HG03565 (cell line): ENCODE data around the gene SYT13.

Source experiments
- ATAC-seq: cut with Tn5 transposase; IDR thresholded peaks from one replicate; pipeline ENCODE4 v1.9.1; 2021; ENCODE audit warnings: mild to moderate bottlenecking, moderate library complexity; ENCODE audit not compliant: unreplicated experiment

The SYT13 gene

GRCh38 chr11:45225277-45225676 is 60.9 kb downstream of the SYT13 start:
- no peak for ATAC-seq

DNA sequence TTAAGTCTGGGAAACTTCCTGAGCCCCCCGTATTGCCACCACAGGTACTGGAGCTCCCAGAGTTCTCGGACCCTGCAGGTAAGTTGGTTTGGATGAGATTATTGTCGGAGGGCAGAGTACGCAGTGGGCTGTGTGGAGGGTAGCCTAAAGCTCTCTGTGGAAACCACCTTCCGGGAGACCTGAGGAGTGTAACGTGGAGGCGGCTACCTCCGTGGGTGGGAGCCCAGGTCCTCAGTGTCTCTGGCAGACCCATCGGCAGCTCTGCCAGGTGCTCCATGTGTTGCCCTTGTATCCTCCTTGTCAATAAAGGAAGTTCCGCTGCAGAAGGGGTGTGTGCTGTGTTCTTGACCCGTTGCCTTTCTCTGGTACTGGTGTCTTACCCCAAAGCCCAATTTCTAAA is 61.4 kb downstream of the SYT13 start:
- ATAC-seq: no peak

DNA sequence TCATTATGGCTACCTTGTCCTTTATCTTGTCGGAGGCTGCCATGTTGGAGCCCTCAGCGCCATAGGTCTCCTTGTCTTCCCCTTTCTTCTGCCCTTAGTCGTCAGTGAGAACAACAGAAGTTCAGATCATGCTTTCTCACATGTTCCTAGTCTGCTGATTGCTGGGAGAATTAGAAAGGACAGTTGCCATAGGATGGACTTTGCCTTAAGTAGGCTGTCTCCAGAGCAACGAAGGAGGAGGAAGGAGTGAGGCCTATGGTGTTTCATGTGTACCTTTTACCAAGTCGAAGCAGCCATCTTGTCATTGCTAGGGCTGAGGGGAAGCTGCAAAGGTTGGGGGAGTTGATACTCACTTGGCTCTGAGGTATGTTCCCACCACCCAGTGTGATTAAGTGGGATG is 62.6 kb downstream of the SYT13 start:
- ATAC-seq: no peak

GRCh38 chr11:45219411-45219810 is 66.7 kb downstream of the SYT13 start:
- ATAC-seq: no peak

- no peak for ATAC-seq
Measured at GRCh38 chr11:45218705-45219104, 67.4 kb downstream of the SYT13 start.

DNA sequence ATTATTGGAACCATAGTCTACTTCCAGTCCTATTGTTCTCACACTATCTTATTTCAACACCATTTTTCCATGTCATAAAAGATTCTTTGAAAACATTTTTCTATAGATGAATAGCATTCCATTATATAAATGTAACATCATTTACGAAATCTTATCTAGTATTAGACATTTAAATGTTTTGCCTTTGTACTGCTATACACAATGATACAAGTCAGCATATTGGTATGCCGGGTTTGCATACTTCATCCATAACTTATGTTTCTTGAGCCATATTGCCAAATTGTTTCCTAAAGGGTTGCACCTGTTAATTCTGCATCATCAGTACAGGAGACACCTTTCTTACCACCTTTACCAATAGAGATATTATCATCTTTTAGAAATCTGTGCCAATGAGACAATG is 68.2 kb downstream of the SYT13 start:
- no peak for ATAC-seq

- ATAC-seq: no peak
Measured at GRCh38 chr11:45216901-45217300, 69.2 kb downstream of the SYT13 start.

DNA sequence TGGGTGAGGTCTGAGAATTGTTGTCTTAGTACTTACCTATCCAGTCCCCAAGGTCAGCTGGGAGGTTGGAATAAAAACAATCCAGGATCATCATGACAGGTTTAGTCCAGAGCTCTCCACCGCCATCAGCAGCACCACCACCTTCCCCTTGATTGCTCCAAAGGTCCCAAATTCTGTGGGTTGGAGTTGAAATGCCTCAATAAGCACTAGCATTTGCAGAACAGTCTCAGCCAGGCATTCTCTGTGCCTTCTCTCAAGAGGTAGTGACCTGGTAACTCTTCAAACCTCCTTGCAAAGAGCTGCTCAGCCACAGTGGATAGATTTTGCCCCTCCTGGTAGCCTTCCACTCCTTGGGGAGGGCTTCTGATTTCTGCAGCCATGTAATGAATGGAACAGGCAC is 70.1 kb downstream of the SYT13 start:
- no peak for ATAC-seq

DNA sequence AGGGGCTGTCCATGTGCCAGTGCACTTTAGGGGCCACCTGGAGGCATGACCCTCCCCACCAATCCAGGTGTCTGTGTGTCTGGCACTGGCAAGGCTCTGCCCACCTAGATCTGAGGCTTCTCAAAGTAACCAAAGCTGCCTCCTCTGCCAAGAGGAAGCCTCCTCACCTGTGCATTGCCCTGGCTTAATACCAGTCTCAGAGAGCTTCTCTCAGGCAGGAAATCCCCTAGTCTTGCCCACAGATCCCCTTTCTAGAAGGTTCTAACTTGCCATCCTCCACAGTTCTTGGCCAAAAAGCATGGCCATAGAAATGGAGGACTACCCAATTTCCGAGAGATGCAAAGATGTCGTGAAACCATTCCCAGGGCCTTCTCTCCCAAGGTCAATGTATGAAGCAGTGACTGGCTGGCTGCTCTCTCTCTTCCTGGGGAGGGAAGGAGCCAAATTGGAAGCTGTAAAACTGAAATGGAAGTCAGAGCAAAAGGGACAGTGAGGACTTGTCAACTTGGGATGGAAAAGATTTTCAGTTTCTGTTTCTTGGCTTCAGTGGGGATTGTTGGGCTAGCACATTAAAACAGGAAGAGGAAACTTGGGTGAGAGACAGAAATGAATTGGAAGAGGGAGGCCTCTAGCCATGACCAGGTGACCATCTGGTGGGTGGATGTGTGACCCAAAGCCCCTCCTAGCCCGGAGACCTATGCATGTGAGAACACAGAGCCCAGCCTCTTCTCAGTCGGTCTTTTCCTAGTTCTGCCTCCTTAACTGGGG is 70.9 kb downstream of the SYT13 start:
- ATAC-seq: no peak

GRCh38 chr11:45213717-45214116 is 72.4 kb downstream of the SYT13 start:
- no peak for ATAC-seq

DNA sequence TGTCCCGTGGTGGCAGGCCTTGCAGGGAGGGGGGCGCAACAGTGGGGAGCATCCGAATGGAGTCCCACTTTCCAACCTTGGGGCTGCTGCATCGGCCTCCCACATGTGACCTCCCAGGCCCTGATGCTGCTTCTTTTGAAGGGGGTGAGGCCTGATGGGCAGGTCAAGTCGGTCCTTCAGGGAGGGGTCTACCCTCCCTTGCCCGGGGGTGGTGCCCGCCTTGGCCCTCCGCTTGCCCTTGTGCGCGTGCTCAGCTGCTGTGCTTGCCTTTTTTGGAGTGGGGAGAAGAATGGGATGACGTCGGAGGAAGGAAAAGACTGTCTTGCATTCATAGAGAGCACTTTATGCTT is 72.8 kb downstream of the SYT13 start:
- no peak for ATAC-seq

DNA sequence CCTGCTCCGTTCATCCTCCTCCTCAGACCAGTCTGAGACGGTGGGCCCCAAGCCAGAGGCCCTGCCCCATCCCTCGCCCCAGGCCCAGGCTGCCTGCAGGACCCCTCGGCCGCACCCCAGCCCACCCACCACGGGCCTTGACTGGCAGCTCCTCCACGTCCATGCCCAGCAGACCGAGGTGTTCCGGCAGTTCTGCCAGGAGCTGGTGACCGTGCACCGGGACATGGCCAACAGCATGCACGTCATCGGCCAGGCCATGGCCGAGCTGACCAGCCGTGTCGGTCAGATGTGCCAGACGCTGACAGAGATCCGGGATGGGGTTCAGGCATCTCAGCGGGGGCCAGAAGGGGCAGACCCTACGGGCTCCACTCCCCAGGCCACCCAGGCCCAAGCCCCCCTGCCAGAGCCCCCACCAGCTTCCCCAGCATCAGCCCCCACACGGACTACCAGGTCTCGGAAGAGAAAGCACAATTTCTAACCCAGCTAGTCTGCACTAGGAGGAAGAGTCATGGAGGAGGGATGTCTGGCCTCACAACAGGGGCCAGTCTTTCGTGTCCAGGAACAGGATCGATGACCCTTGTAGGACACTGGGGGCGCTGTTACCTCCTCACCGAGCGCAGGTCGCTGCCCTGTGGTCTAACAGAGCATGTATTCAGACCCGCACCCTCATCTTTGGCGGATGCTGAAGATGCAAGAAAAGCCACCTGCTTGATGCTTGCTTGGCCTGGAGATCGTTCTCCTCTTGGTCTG is 73.4 kb downstream of the SYT13 start:
- no peak for ATAC-seq

DNA sequence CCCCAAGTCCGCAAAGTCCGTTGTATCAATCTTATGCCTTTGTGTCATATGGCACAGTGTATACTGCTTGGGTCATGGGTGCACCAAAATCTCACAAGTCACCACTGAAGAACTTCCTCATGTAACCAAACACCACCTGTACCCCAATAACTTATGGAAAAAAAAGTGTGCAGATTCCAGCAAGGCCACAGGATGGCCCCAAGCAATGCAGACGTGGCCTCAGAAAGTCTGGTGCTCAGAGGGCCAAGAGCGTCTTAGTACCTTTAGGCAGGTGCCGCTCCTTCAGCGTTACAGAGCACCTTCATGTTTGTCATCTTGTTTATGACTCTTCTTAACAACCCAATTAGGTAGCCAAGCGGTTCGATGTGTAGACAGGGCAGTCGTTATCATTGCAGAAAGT is 74.4 kb downstream of the SYT13 start:
- no peak for ATAC-seq

GRCh38 chr11:45210846-45211245 is 75.3 kb downstream of the SYT13 start:
- ATAC-seq: no peak

- ATAC-seq: no peak
Measured at GRCh38 chr11:45209891-45210699, 76.0 kb downstream of the SYT13 start.

GRCh38 chr11:45209000-45209879 is 76.9 kb downstream of the SYT13 start:
- no peak for ATAC-seq

DNA sequence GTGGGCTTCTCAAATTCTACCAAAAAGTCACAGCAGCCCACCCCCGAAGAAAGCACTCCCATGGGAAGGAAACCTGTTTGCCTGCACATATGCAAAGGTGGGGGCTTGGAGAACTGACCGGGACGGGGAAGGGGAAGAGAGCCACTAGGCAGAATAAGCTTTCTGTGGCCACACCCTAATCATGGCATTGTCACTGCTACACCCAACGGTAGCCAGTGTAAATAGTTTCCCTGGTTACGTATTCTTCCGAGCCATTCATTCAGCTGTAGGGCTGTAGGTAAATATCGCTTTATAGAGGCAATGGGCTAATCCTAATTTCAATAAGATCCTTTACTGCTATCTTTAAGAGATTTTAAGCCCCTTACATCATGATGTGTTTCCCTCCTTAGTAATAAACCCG is 78.0 kb downstream of the SYT13 start:
- ATAC-seq: no peak

DNA sequence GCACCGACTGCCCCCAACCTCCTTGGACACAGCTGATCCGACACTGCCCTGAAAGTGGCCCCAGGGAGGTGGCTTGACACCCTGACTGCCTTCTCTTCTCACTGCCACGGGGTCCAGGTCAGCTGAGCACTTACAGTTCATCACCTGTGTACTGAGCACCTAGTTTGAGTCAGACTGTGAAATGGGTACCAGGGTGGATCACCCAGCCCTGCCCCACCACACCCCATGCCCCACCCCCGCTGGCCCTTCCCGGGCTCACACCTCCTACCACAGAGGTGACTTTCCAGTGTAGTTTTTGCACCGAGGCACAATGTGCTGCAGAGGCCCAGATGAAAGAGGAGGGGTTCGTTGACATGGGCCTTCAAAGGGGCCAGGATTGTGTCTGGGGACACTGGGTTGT is 80.2 kb downstream of the SYT13 start:
- ATAC-seq: no peak

DNA sequence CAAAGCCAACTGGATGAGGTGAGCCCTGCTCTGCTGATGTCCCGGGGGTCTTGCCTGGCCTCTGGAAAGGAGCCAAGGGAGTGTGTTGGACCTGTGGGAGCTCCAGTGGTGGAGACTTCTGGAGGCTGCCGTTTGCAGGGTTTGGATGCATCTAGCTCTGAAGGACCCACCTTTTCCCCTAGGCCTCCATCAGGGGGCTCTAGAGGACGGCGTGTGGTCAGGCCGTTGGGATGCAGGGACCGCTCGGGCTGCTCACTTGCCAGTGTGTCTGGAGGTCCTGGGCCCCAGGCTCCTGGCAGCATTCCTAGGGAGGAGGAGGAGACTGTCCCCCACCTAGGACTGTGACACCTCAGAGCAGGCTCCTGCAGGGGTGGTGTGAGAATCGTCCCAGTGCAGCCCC is 81.4 kb downstream of the SYT13 start:
- no peak for ATAC-seq

DNA sequence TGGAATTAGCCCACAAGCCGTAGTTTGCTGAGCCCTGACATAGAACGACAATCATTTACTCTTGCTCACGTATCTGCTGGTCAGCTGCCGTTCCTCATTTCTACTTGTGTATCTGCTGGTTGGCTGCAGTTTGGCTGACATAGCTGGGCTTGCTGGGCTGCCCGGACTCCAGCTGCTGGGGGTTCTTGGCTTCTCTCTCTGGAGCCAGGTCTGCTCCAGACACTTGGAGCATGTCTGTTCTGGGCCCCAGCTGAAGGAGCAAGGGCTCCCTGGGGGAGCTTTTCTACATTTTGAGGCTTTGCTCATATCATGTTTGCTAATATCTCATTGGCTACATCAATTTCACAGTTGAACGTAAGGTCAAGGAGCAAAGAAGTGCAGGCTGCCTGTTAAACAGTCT is 92.4 kb downstream of the SYT13 start:
- no peak for ATAC-seq
